Pons (tissue), 1 donor: ENCODE measurements around the gene IL36RN.

Source experiments
- DNase-seq: peaks from one replicate; pipeline ENCODE4 v3.0.0-alpha.2; 2016; ENCODE audit warnings: low spot score

IL36RN gene

DNA sequence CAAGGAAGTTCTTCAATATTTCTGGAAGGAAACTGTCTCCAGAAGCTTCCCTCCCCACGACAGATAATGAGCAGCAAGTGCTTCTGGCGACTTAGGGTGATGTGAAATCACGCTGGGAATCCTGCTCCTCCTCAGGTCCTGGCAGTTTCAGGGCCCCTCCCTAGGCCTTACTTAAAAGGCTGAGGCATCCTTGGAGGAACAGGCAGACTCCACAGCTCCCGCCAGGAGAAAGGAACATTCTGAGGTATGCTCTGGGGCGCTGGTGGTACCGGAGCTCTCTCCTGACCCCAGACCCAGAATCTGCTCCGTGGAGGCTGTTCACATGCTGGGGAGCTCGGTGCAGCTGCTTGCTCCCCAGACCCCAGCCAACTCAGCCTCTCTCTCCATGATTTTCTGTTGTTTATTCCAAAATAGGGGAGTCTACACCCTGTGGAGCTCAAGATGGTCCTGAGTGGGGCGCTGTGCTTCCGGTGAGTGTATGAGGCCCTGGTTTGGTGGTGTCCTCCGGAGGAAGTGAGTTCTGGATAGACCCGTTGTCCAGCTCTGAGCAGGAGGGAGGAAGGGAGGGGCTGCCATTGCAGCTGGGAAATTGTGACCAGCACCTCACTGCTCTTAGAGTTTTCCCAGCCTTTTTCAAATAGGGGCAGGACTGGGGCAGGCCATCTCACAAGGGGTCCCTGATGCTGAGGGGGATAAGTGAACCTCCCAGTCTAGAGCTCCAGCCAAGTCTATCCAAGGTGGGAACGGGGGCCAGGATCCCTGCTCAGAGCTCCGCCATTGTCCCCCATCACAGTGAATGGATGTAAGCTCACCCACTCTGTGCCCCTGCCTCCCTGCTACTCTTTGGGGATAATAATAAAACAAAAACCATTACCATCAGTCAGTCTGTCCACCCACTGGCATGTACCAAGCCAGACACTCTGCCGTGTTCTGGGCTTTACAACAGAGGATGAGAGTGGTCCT, at the start of gene IL36RN:
Gene IL36RN, plus strand, starts transcription at position 201 of the 963 bp plus-strand sequence. Its CDS starts 241 bp downstream, at position 442.
- DNase-seq, result no peak

DNA sequence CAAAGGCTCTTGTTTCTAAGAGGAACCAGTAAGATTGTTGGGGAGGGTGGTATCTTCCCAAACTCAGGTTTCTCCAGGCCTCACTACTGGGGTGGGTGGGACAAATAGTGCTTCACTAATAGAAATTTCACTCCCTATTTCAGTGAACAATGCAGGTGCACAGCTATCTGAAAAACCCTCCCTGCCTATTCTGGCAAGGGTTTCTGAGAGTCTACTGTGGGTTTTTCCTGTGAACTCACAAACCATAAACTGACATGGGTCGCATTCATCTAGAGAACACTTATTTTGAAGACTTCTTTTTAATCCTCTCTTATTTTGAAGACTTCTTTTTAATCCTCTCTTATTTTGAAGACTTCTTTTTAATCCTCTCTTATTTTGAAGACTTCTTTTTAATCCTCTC, 49.4 kb upstream of the IL36RN start:
- no peak for DNase-seq

DNA sequence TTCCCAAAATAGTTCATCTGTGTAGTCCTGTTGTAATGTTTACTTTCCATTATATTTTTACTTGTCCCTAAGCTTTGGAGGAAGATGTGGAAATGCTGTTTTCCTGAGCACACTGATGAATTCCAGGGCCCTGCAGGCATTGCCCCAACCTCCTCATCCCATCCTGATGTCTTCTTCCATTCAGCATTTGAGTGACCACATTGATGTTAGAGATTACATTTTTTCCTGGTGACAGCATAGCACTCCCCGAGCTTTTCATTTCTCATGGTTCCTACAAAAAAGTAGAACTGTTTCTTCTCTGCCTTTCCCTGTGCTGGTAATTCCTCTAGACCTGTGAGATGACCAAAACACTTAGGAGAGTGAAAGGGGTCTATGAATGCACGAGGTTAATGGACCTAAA, 48.9 kb upstream of the IL36RN start:
- DNase-seq, result no peak

DNA sequence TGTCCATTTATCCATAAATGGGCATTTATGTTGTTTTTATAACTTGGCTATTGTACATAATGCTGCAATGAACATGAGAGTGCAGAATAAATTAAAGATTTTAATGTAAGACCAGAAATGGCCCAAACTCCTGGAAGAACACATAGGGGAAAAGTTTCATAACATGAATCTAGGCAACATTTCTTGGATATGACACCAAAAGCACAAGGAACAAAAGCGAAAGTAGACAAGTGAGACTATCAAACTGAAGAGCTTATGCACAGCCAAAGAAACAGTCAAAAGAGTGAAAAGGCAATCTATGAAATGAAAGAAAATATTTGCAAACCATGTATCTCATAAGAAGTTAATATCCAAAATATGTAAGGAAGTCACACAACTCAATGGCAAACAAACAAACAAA, 47.9 kb upstream of the IL36RN start:
- no peak for DNase-seq

DNA sequence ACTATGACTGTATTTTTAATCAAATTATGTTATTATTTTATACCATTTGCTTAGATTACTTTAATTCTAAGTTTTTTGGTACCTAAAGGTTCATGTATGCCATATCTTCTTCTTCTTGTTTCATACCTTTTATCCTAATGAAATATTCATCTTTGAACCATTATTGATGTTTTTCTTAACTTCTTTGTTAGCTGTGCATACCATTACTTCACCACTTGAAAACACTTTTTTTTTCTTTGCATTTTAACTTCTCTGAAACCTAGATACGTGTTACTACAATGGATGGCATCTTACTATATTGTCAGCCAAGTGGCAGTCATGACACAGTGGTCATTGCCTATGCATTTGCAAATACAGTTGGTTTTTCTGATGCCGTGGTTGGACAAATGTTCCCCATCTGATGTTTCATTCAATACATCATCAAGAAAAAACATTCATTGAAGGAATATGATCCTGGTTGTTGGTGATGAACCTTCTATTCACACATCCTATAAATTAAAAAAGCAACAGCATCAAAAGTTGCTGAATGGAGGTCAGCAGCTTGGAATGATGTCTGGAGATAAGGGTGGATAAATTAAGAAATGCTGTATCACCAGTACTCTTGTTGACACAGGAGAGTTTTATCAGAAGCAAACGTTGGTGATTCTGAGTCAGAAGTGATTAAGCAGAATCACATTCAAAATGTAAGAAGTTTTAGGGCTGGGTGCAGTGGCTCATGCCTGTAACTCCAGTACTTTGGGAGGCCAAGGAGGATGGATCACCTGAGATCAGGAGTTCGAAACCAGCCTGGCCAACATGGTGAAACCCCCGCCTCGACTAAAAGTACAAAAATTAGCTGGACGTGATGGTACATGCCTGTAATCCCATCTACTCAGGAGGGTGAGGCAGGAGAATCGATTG, 46.3 kb upstream of the IL36RN start:
- no peak for DNase-seq

DNA sequence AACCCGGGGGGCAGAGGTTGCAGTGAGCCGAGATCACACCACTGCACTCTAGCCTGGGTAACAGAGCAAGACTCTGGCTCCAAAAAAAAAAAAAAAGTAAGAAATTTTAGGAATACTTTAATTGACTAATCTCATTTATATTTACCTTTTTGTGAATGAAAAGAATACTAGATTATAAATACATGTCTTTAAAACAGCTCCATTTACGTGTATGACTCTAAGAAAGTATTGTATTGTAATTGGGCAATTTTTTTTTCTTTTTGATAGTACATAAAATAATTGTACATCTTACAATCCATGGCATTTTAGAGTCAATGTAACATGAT, 45.7 kb upstream of the IL36RN start:
- DNase-seq, result no peak

DNA sequence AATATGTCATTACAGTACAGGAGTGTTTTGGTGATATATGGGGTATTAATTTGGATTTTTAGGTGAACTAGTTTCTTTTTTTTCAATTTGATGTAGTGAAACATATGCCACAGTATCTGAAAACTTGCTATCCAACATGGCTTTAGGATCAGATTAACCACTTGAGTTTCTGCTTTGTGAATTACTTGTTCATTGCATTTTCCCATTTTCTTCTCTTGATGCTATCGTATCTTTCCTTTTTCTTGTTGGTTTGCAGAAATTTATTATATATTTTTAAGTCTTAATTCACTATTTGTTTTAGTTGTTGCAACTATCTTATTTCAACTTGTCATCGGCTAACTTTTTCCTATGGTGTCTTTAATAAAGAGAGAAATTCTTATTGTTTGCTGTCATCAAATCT, 44.9 kb upstream of the IL36RN start:
- DNase-seq, result no peak

DNA sequence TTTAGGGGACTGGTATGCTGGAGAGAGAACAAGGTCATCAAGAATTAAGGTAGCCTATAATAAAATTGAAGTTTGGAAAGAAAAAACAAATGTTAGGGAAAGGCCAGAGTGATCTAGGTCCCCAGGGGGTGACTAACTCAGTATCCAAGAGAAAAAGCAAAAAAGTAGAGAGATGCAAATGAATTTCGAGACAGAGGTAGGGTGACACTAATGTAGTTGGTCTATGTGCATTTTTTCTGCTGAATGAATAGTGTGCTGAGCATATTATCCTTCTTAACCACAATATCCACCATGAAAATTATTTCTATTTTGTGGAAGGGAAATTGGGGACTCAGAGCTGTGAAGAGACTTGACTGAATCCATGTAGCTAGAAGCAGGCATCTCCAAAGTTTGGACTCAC, 44.0 kb upstream of the IL36RN start:
- no peak for DNase-seq

DNA sequence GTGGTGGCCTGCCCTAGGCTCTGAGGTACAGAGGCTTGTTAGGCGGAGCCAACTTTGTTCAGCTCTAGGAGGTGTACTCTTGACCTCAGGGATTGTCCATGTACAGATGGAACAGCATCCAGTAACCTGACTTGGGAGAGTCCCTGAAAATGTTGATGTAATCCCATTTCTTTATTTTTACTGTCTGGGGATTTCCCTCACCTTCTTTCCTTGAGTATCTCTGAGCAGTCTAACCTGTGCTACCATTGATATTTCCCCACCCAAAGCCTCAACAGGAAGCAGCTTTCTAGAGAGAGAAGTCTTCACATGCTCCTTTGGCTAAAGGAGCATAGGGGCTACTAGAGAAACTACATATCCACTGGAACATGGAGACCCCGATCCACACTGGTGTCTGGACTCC, 43.3 kb upstream of the IL36RN start:
- DNase-seq, result no peak

DNA sequence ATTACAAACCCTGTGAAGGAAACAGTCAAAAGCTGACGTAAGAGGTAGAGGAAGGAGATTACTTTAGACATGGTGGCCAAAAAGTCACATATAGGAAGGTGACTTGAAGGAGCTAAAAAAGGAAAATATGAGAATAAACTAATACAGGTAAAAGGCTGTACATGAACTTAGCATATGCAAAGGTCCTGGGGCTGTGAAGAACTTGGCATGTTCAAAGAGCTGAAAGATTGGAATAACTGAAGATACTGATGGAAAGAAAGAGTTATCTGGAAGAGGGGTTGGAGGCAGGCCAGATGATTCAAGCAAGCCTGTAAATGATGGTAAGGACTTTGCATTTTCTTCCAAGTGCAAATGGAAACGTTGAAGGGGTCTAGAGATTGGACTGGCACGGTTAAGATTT, 40.5 kb upstream of the IL36RN start:
- no peak for DNase-seq

DNA sequence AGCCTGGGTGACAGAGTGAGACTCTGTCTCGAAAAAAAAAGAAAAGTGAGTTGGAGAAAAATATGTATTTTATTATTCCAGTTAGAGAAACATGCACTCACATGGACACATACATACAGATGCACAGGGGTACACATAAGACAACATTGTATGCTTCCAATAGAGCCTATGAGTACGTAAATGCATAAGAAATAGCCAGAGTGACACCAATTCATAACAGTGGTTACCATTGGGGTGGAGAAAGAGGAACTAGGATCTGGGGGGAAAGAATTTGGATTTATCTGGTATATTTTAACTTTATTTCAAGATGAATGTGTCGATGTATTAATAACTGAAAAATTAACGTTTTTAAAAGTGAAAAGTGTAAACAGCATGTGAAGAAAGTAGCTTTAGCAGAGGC, 37.7 kb upstream of the IL36RN start:
- DNase-seq, result no peak

DNA sequence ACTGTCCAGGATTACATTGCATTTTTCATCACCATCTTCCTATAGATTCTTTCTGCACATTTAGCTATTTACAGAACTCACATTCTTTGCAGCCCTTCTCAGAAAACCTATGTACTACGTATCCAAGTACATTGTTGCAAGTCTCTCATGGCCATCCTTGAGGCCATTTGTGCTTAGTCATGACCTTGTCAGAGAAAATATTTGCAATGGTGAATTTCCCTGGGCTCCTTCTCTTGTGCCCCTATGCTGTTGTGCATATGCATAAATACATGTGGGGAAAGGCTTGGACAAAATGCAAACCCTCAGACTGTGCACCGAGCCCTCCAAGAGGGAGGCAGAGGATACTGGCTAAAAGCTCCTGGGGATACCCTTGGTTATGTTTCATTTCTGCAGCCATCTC, 34.2 kb upstream of the IL36RN start:
- DNase-seq, result no peak

DNA sequence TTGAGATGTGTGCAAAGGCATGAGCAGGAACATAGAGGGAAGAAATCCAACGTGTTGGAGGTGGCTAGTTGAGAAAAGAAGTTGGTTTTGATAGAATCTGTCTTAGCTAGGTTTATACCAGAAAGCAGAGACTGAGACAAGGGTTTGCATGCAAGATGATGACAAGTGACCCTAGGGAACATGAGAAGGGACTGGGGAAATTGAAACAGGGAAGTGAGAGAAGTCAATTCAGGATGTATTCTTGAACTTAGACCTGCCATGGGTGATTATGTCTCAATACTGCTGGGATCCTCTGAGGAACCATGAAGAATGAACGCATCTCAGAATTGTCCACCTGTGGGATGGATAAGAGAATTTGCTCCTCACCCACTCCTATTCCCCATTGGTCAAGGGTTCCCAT, 33.3 kb upstream of the IL36RN start:
- DNase-seq, result peak; percentile 11

DNA sequence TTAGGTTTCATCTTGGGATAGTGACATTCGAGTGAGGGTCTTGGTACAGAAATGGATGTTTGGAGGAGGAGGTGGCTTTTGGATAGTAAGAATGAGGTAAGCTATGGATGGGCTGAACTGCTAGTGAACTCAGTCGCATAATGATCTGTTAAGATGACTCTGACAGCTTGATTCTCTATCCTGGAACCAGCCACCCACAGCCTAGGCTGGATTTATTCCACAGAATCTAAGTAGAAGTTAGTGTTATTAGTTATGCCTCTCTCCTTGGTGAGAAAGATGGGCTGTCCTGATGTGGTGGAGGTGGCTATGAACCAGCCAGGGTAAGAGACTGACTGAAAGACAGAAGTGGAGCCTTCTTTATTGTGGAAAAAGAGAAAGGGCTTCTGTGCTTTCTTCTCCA, 31.3 kb upstream of the IL36RN start:
- no peak for DNase-seq

DNA sequence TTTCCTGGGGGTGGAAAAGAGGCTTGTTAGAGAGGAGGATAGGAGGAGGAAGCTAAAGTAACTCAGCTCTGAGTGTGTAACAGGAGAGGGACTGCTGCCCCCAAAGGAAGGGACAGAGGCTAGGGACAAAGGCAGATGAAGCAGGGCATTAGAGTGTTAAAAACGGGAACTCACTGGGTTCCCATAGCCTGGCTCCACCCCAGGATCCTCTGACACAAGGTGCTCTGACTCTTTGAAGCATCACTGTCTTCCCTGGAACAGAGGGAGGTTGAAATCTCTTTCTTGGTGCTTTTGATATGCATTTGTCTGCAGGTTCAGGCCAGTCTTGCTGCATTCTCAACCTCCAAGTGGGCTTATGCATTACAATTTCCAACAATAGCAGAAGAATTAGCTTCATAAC, 30.9 kb upstream of the IL36RN start:
- no peak for DNase-seq

DNA sequence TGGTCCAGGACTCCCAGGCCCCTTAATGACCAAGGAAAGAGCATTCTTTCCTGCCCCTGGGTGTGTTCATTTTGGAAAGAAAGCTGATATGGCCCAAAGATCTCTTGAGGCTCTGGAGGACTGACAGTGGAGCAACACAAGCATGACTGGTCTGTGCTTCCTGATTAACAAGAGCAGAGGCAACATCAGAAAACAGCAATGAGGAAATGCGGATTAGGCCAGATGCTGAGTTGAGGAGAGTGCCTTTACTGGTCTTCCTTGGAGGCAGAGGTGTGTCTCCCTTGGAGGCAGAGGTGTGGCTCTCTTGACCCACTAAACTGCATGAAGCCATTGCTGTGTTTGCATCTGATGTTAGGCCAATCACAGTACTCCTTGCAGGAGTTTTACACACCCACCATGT, 26.3 kb upstream of the IL36RN start:
- no peak for DNase-seq

DNA sequence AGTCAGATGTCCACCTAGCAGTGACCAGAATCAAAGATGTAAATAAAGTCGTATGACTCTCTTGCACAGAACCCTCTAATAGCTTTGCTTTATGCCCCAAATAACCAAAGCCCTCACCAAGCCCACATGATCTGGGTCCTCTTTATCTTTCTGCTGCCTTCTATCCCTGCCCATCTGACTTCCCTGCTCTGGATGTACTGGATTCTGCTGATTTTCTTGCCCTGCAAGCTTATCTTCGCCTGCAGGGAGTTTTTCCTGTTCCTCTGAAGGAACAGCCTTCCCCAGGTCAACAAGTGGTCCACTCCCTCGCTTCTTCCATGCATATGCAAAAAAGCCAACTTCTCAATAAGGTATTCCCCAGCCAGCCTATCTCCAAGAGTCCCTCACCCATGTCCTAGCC, 25.0 kb upstream of the IL36RN start:
- no peak for DNase-seq

DNA sequence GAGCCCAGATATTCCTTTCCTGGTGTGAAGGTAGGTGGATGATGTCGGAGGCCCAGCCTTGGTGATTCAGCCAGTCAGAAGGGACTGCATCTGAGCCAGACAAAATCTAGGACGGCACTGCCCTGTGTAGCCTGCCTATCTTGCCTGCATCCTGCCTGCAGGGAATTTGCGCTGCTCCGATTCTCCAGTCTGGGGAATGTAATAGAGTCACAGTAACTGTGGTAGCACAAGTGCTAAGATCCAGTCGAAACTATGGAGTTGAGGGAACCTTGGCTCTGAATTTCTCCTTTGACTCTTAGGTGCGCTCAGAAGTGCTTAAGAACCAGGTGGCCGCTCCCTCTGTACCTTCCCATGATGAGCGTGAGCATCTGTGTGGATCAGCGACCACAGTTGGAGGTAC, 22.2 kb upstream of the IL36RN start:
- DNase-seq, result no peak

DNA sequence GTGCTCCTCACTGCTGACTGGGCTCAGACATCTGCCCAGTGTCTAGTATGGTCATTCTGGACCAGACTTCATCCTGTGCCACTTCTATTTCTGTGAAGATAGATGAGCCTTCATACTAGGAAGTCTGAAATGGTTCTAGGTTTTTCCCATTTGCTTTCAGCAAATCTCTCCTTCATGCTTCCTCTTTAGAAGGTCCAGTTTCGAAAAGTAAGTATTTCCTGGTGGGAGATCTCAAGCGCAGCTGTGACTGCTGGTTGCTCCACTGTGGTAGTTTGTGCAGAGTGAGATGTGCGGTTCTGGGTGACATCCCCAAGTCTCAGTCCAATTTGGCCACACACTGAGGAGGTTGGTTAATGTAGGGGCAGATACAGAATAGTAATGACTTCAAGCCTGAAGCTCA, 20.7 kb upstream of the IL36RN start:
- DNase-seq, result no peak

DNA sequence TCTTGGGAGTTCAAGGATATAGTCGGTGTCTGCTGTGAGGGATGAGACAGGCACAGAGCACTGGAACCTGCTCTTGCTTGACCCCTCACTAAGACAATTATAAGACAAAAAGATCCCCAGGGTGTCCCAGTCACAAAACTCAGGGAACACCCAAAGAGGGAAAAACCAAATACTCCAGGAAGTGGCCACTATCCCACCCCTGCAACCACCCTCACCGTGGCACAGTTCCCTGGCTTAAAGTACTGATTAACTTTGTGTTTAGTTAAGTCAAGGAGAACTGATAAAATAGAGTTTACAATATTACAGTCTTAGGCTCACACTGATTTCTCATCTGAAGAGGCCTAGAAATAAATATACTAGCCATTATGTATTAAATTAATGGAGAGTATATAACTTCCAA, 19.8 kb upstream of the IL36RN start:
- DNase-seq, result no peak

DNA sequence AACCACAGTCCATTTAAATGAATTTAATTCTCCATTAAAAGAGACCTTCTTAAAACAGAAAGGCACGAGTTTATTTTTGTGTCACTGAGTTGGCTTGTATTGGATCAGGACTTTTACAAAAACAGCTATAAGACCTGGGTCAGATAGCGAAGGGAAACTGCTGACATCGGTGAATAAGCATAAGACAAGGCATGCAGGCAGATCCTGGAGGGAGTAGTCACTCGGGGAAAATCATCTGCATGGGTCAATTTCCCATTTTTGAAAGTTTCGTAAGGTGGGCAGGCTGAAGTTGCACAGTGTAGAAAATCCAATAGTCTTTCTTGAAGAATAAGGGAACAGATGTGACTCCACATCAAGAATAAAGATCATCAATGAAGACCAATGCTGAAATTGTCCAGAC, 19.3 kb upstream of the IL36RN start:
- DNase-seq, result no peak

DNA sequence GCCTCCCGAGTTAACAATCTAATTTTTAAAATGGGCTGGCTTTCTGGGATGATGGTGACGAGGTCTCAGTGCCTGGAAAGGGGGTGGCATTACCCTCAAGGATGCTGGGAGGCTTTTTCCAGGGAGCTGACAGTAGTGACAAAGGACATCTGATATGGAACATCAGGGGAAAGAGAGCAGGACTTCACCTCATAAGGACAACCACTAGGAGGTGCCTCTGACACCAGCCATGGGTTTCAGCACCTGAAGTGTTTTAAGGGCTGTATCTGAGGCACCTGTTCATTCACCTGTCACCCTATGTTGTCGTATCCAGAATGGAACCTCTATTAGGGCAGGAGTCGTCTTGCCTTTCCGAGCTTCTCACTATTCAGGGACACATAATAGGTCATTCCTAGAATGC, 17.1 kb upstream of the IL36RN start:
- DNase-seq, result no peak

DNA sequence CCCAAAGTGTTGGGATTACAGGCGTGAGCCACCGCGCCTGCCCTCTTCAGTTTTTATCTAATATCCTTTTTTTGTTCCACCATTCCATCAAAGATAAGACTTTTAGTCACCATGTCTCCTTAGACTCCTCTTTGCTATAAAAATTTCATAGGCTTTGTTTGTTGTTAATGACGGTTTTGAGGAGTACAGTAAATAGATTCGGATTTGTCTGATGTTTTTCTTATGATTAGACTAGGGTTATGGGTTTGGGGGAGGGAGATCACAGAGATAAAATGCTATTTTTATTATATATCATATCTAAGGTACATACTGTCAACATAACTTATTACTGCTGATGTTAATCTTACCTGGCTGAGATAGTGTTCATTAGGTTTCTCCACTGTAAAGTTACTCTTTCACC, 12.5 kb upstream of the IL36RN start:
- no peak for DNase-seq
